ENCODE results near the gene PINK1.

DNA sequence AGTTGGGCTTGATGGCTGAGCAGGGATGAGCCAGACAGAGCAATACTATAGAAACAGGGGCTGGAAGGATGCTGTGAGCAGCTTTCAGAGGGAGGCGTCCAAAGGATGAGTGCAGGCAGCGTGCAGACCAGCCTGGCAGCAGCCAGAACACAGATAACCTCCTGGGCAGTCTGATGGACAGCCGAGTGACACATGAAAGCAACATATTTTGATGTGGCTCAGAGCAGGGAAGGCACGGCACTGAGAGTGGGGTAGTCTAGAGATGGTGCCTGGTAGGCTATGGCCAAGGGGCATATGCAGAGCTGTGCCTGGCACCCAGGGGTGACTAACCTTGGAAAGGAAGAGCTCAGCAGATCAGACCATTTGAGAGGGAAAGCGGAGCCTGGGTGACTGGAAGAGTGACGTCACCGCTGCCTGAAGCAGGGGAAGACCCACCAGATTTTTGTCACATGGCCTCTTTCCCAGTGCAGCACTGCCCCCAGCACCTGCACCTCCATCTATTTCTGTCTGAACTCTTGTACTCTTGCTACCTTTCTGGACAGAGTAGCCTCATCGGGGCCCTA lies 3.6 kb downstream of the PINK1 start:
- TF ChIP-seq SMC3 (conservative IDR thresholded peaks at IDR 0.05; ENCODE audit: poor library complexity) (no peak), POLR2AphosphoS5 (IDR thresholded peaks at IDR 0.05) (no peak), TAF1 (IDR thresholded peaks at IDR 0.05; ENCODE audit: low read depth) (no peak)
- TF ChIP-seq, protein P1, sequence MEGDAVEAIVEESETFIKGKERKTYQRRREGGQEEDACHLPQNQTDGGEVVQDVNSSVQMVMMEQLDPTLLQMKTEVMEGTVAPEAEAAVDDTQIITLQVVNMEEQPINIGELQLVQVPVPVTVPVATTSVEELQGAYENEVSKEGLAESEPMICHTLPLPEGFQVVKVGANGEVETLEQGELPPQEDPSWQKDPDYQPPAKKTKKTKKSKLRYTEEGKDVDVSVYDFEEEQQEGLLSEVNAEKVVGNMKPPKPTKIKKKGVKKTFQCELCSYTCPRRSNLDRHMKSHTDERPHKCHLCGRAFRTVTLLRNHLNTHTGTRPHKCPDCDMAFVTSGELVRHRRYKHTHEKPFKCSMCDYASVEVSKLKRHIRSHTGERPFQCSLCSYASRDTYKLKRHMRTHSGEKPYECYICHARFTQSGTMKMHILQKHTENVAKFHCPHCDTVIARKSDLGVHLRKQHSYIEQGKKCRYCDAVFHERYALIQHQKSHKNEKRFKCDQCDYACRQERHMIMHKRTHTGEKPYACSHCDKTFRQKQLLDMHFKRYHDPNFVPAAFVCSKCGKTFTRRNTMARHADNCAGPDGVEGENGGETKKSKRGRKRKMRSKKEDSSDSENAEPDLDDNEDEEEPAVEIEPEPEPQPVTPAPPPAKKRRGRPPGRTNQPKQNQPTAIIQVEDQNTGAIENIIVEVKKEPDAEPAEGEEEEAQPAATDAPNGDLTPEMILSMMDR (IDR thresholded peaks at IDR 0.05; ENCODE audit: poor library complexity, severe bottlenecking): no peak

Data from neural cell (in vitro differentiated cells).